ENCODE measurements around the gene MPPED1. TPM values are rescaled to one million over a fixed set of nuclear protein-coding genes. Genes with fewer than 3 reads are reported as not detected.

The MPPED1 gene
- total RNA-seq, 1 donor from 2014 or later, result 0.37 TPM

GRCh38 chr22:43533656-43534428 lies 122.0 kb downstream of the MPPED1 start:
- no peaks in the 10 kb centered on the region for H3K36me3 Mint-ChIP-seq (ENCODE audit: unreplicated experiment)
- TF ChIP-seq CTCF (IDR thresholded peaks at IDR 0.05; ENCODE audit: partially characterized antibody, unreplicated experiment), result no peak
- H3K4me3 Mint-ChIP-seq (ENCODE audit: unreplicated experiment), result no peak overlapping the region
- H3K27me3 Mint-ChIP-seq (ENCODE audit: unreplicated experiment), result peaks cover 6% of the 10 kb centered on the region
- H3K4me1 Mint-ChIP-seq (ENCODE audit: low read depth, unreplicated experiment), result no peaks in the 10 kb centered on the region
- no peak for DNase-seq
- peaks cover 6% of the 10 kb centered on the region for H3K9me3 Mint-ChIP-seq (ENCODE audit: unreplicated experiment)
- H3K27ac Mint-ChIP-seq (ENCODE audit: unreplicated experiment), result no peak overlapping the region

- no peak for DNase-seq
- Mint-ChIP-seq H3K36me3 (ENCODE audit: unreplicated experiment) (no peaks in the 10 kb centered on the region), H3K4me3 (ENCODE audit: unreplicated experiment) (no peak overlapping the region)
Observed at GRCh38 chr22:43534916-43535315, 123.1 kb downstream of the MPPED1 start.

GRCh38 chr22:43535336-43535735 lies 123.5 kb downstream of the MPPED1 start:
- H3K27ac Mint-ChIP-seq (ENCODE audit: unreplicated experiment), result no peak overlapping the region
- peaks cover 6% of the 10 kb centered on the region for H3K27me3 Mint-ChIP-seq (ENCODE audit: unreplicated experiment)
- TF ChIP-seq CTCF (IDR thresholded peaks at IDR 0.05; ENCODE audit: partially characterized antibody, unreplicated experiment), result no peak

More at GRCh38 chr22:43534916-43535315, 123.1 kb downstream of the MPPED1 start:
- Mint-ChIP-seq H3K27me3 (ENCODE audit: unreplicated experiment) (peaks cover 6% of the 10 kb centered on the region), H3K4me1 (ENCODE audit: low read depth, unreplicated experiment) (no peaks in the 10 kb centered on the region), H3K27ac (ENCODE audit: unreplicated experiment) (no peak overlapping the region), H3K9me3 (ENCODE audit: unreplicated experiment) (peaks cover 6% of the 10 kb centered on the region)
- no peak for TF ChIP-seq CTCF (IDR thresholded peaks at IDR 0.05; ENCODE audit: partially characterized antibody, unreplicated experiment)

GRCh38 chr22:43535741-43536140 lies 123.9 kb downstream of the MPPED1 start:
- H3K27me3 Mint-ChIP-seq (ENCODE audit: unreplicated experiment), result peaks cover 6% of the 10 kb centered on the region
- TF ChIP-seq CTCF (IDR thresholded peaks at IDR 0.05; ENCODE audit: partially characterized antibody, unreplicated experiment), result no peak
- no peak for DNase-seq
- H3K36me3 Mint-ChIP-seq (ENCODE audit: unreplicated experiment), result no peaks in the 10 kb centered on the region
- H3K4me3 Mint-ChIP-seq (ENCODE audit: unreplicated experiment), result no peak overlapping the region
- no peaks in the 10 kb centered on the region for H3K4me1 Mint-ChIP-seq (ENCODE audit: low read depth, unreplicated experiment)
- no peak overlapping the region for H3K27ac Mint-ChIP-seq (ENCODE audit: unreplicated experiment)
- H3K9me3 Mint-ChIP-seq (ENCODE audit: unreplicated experiment), result peaks cover 6% of the 10 kb centered on the region

More at GRCh38 chr22:43535336-43535735, 123.5 kb downstream of the MPPED1 start:
- DNase-seq, result no peak
- Mint-ChIP-seq H3K4me3 (ENCODE audit: unreplicated experiment) (no peak overlapping the region), H3K36me3 (ENCODE audit: unreplicated experiment) (no peaks in the 10 kb centered on the region), H3K4me1 (ENCODE audit: low read depth, unreplicated experiment) (no peaks in the 10 kb centered on the region), H3K9me3 (ENCODE audit: unreplicated experiment) (peaks cover 6% of the 10 kb centered on the region)

GRCh38 chr22:43537019-43537585 lies 125.3 kb downstream of the MPPED1 start:
- H3K9me3 Mint-ChIP-seq (ENCODE audit: unreplicated experiment), result peaks cover 6% of the 10 kb centered on the region

More at GRCh38 chr22:43537019-43537585, 125.3 kb downstream of the MPPED1 start:
- no peaks in the 10 kb centered on the region for H3K4me1 Mint-ChIP-seq (ENCODE audit: low read depth, unreplicated experiment)
- TF ChIP-seq CTCF (IDR thresholded peaks at IDR 0.05; ENCODE audit: partially characterized antibody, unreplicated experiment), result no peak
- no peak overlapping the region for H3K27ac Mint-ChIP-seq (ENCODE audit: unreplicated experiment)
- H3K4me3 Mint-ChIP-seq (ENCODE audit: unreplicated experiment), result no peak overlapping the region
- H3K36me3 Mint-ChIP-seq (ENCODE audit: unreplicated experiment), result peaks cover 3% of the 10 kb centered on the region
- H3K27me3 Mint-ChIP-seq (ENCODE audit: unreplicated experiment), result peaks cover 7% of the 10 kb centered on the region
- no peak for DNase-seq
